HepG2 (cell line): ENCODE measurements around the gene KCTD4. TPM values are rescaled to one million over a fixed set of nuclear protein-coding genes. Genes with fewer than 3 reads are reported as not detected.

Source experiments
- ATAC-seq: fragments of 200-7000 bp; cut with Tn5 transposase; 3 replicates; pipeline ENCODE4 v1.9.1; 2020; ENCODE audit warnings: mild to moderate bottlenecking, moderate library complexity
- BruUV-seq: library from RNA; stranded (reverse); fragments of 400-500 nt; replicated peaks from 2 replicates; lab custom pipeline; 2021; lab: Mats Ljungman, UMichigan
- CTCF ChIA-PET: fragments of 300-600 bp; formaldehyde crosslinking; extraction: SDS; loops from one replicate; lab custom pipeline; 2021; ENCODE audit warnings: low total read pairs, inconsistent platforms, low intra/inter-chr PET ratio; lab: Yijun Ruan, JAX
- POLR2A ChIA-PET: fragments of 350-600 bp; sonication (Branson Sonifier 250); formaldehyde crosslinking; loops from one replicate; lab custom pipeline; 2020; ENCODE audit warnings: antibody characterized with exemption, inconsistent platforms; lab: Yijun Ruan, JAX
- DNase-seq: peaks from one replicate; pipeline ENCODE4 v3.0.0-alpha.2; 2015; ENCODE audit warnings: low spot score
- FAIRE-seq: peaks from 3 replicates; lab custom pipeline; 2011; peaks lifted over from hg19 to GRCh38; lab: Jason Lieb, UNC
- H2AFZ ChIP-seq: one replicate; pipeline ENCODE4 v1.6.1; 2011; ENCODE audit warnings: low read length, inconsistent platforms
- H3K27ac ChIP-seq: fragments of 300-600 bp; 3 replicates; pipeline ENCODE4 v1.8.0; 2011; ENCODE audit warnings: mixed run types, mild to moderate bottlenecking, mixed read lengths, low read length, inconsistent platforms; ENCODE audit not compliant: insufficient read depth; ENCODE audit errors: extremely low read length
- H3K27me3 ChIP-seq, 2 experiments: fragments of 200-600 bp in 1 of 2; 2 replicates in 1 of 2; 3 replicates in 1 of 2; pipeline versions ENCODE4 v1.6.0 to v1.8.0; 2011; ENCODE audit warnings: low read length in 2 of 2, mild to moderate bottlenecking in 2 of 2, moderate library complexity in 2 of 2, inconsistent platforms in 1 of 2; ENCODE audit not compliant: insufficient read depth in 2 of 2, control insufficient read depth in 1 of 2
- H3K36me3 ChIP-seq, 2 experiments: fragments of 200-600 bp in 1 of 2; replicated peaks in 1 of 2; 2 replicates in 1 of 2; 3 replicates in 1 of 2; pipeline versions ENCODE4 v1.5.1 to v1.8.0; 2011; ENCODE audit warnings: low read length in 2 of 2, inconsistent platforms in 1 of 2; ENCODE audit not compliant: insufficient read depth in 2 of 2, control insufficient read depth in 1 of 2
- H3K4me1 ChIP-seq: 2 replicates; pipeline ENCODE4 v1.5.1; 2012; ENCODE audit warnings: low read length, inconsistent platforms; ENCODE audit not compliant: insufficient read depth
- H3K4me2 ChIP-seq: 2 replicates; pipeline ENCODE4 v1.6.0; 2011; ENCODE audit warnings: low read depth, low read length, inconsistent platforms
- H3K4me3 ChIP-seq, 3 experiments: fragments of 200-600 bp in 1 of 3; sonication (generic), shearing (Covaris generic) in 1 of 3; replicated peaks in 1 of 3; 2 replicates each; pipeline ENCODE4 v1.5.1; 2011 to 2016; ENCODE audit warnings: low read length in 3 of 3, inconsistent platforms in 2 of 3, low read depth in 2 of 3, mild to moderate bottlenecking in 2 of 3, control low read depth in 1 of 3, mixed read lengths in 1 of 3; ENCODE audit not compliant: insufficient read depth in 1 of 3
- H3K79me2 ChIP-seq: one replicate; pipeline ENCODE4 v1.6.1; 2011; ENCODE audit warnings: low read length, inconsistent platforms; ENCODE audit not compliant: insufficient read depth
- H3K9ac ChIP-seq: 2 replicates; pipeline ENCODE4 v1.6.0; 2011; ENCODE audit warnings: mild to moderate bottlenecking, low read depth, low read length, inconsistent platforms; ENCODE audit not compliant: insufficient read depth
- H3K9me3 ChIP-seq: 2 replicates; pipeline ENCODE4 v1.5.1; 2012; ENCODE audit warnings: mild to moderate bottlenecking, low read length
- H4K20me1 ChIP-seq: 2 replicates; pipeline ENCODE4 v1.6.0; 2011; ENCODE audit warnings: inconsistent platforms, mild to moderate bottlenecking, low read length, moderate library complexity; ENCODE audit not compliant: insufficient read depth
- HNRNPH1 ChIP-seq: fragments of 200-400 bp; formaldehyde crosslinking; optimal IDR thresholded peaks from 2 replicates; pipeline ENCODE3; 2017; ENCODE audit warnings: mild to moderate bottlenecking, low read depth, low read length
- NCOR1 ChIP-seq: fragments of 200-600 bp; sonication (generic); IDR thresholded peaks from 2 replicates; pipeline ENCODE4 v1.7.0; 2017; ENCODE audit warnings: antibody characterized with exemption, low read length, borderline replicate concordance
- NFE2L1 ChIP-seq: sonication (generic); formaldehyde crosslinking; IDR thresholded peaks from 2 replicates; pipeline ENCODE4 v1.4.0; 2020; ENCODE audit warnings: missing genetic modification reagents, mild to moderate bottlenecking, borderline replicate concordance
- NR3C1 ChIP-seq: sonication (generic); formaldehyde crosslinking; IDR thresholded peaks from 2 replicates; pipeline ENCODE4 v1.4.0; 2020; ENCODE audit warnings: missing genetic modification reagents
- ZNF205 ChIP-seq: IDR thresholded peaks from 2 replicates; pipeline ENCODE4 v1.6.1; 2018; ENCODE audit warnings: missing biosample characterization, missing genetic modification reagents
- ZSCAN31 ChIP-seq: sonication (generic); formaldehyde crosslinking; IDR thresholded peaks from 2 replicates; pipeline ENCODE4 v1.5.0; 2020; ENCODE audit warnings: low read depth, mild to moderate bottlenecking, missing genetic modification reagents
- WGBS: methylation state at CpG from one replicate; pipeline ENCODE4 v1.1.6; 2017; ENCODE audit warnings: low lambda C conversion rate; 5-methylcytosine and 5-hydroxymethylcytosine counted together
- in situ Hi-C: cut with HindIII; loops from 2 replicates; pipeline ENCODE4 v1.10.0; 2017; ENCODE audit warnings: low pct_unique_long_range_greater_than_20kb; ENCODE audit not compliant: extremely low pct_ligation_motif_present
- intact Hi-C: fragments of 100-400 bp; cut with micrococcal nuclease; formaldehyde crosslinking; loops from one replicate; pipeline ENCODE4 v1.10.0; 2022; ENCODE audit not compliant: unreplicated experiment
- polyA plus RNA-seq, 8 experiments: library from polyadenylated mRNA; depleted of rRNA in 3 of 8; stranded (reverse) in 7 of 8; unstranded in 1 of 8; fragments of >200 nt; fragmentation: Illumina TruSeq in 4 of 8; extraction: Trizol in 4 of 8; gene quantifications; 2 replicates each; pipeline versions ENCODE4 v1.2.1 to v1.2.3, GENCODE V29; 2011 to 2016; ENCODE audit warnings: low read depth in 4 of 8, missing spikeins in 1 of 8, mixed read lengths in 1 of 8; ENCODE audit not compliant: insufficient read depth in 1 of 8
- total RNA-seq, 5 experiments: library from RNA; depleted of rRNA; stranded (reverse); fragments of >200 nt; fragmentation: Illumina TruSeq; extraction: Trizol; gene quantifications; 2 replicates each; pipeline ENCODE4 v1.2.3, GENCODE V29; 2016; ENCODE audit warnings: low read depth in 1 of 5

KCTD4 gene
- total and polyA plus RNA-seq, 2 of the 13 experiments (the other 11 are each of a cell fraction or from before 2014, with no cell fraction given) = not detected

DNA sequence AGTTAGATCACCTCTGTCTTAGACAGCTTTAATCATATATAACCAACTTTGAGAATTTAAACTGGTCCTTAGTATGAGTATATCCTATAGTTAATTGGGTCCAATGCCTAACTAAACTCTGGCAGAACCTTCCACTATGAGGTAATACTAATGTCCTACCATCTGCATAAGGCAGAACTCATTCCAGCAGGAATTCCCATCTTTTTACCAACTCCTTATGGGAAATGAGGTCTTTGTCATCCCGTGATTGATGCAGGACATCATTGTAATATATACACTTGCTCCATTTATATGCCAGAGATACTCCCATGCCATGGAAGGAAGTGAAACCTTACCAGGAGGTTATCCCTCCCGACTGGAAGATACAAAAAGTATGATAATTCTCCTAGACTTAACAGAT, 2.8 kb downstream of the KCTD4 start:
- Histone ChIP-seq H2AFZ (no peak overlapping the region), H4K20me1 (no peaks in the 10 kb centered on the region), H3K27me3 (no peaks in the 10 kb centered on the region), H3K9me3 (no peaks in the 10 kb centered on the region), H3K4me2 (no peak overlapping the region), H3K4me3 (no peak overlapping the region), H3K27ac (no peak overlapping the region), H3K79me2 (peaks cover 2% of the 10 kb centered on the region), H3K36me3 (peaks cover 1 to 4% of the 10 kb centered on the region in 2 experiments; a peak in 3 of 5 replicates), H3K9ac (no peak overlapping the region), H3K4me1 (no peaks in the 10 kb centered on the region)
- CTCF ChIA-PET = no interaction called here
- DNase-seq (no peak), ATAC-seq (no peak), FAIRE-seq (no peak)
- in situ Hi-C loops (no loop called here), intact Hi-C loops (no loop called here)
- BruUV-seq = no TSS peak
- 100% methylated on average over 2 of the region's 2 CpGs for WGBS
- TF ChIP-seq NR3C1 (CRISPR knock-in tag) = no peak
- no peak for TF ChIP-seq ZNF205 (CRISPR knock-in tag)
- no peak for TF ChIP-seq ZSCAN31 (CRISPR knock-in tag)
- no peak for TF ChIP-seq NCOR1
- no peak for TF ChIP-seq HNRNPH1
- POLR2A ChIA-PET = no interaction called here

DNA sequence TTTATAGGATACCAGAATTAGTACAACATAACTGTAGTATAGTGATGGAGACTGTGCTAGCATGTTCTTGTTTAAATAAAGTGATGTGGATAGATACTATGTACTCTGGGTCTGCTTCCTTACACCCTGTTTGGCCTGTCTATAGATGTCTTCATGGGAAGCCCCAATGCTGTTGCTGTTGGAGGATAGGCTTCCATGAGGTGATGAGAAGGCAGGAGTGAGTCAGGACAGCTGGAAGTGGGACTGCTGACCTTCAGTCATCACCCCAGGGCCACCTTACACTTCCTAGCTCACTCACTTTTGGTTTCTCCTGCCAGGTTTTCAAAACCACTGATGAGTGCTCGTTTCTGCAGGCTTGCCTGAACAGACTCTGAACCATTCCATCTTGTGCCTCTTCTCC, 4.2 kb downstream of the KCTD4 start:
- no peaks in the 10 kb centered on the region for H3K4me1 ChIP-seq
- DNase-seq = no peak
- peaks cover 1 to 4% of the 10 kb centered on the region in 2 experiments; a peak in 3 of 5 replicates for H3K36me3 ChIP-seq
- H4K20me1 ChIP-seq = no peaks in the 10 kb centered on the region
- H3K4me2 ChIP-seq = no peak overlapping the region
- CTCF ChIA-PET = no interaction called here
- POLR2A ChIA-PET = no interaction called here
- no peak overlapping the region for H2AFZ ChIP-seq
- WGBS = 95% methylated on average over 1 of the region's 1 CpG
- BruUV-seq = no TSS peak
- no peaks in the 10 kb centered on the region for H3K27me3 ChIP-seq
- no peaks in the 10 kb centered on the region for H3K9me3 ChIP-seq
- in situ Hi-C loops (no loop called here), intact Hi-C loops (no loop called here)
- no peak for FAIRE-seq
- no peak for ATAC-seq
- H3K27ac ChIP-seq = no peak overlapping the region
- no peak overlapping the region for H3K4me3 ChIP-seq
- H3K79me2 ChIP-seq = peaks cover 2% of the 10 kb centered on the region
- H3K9ac ChIP-seq = no peak overlapping the region
- no peak for TF ChIP-seq NFE2L1 (CRISPR knock-in tag)
